GM21528 (cell line): ENCODE measurements around the gene VPS16.

Experiments
- ATAC-seq: cut with Tn5 transposase; IDR thresholded peaks from one replicate; pipeline ENCODE4 v1.9.1; 2021; ENCODE audit warnings: mild to moderate bottlenecking, moderate library complexity; ENCODE audit not compliant: unreplicated experiment, low FRiP score

VPS16 gene

DNA sequence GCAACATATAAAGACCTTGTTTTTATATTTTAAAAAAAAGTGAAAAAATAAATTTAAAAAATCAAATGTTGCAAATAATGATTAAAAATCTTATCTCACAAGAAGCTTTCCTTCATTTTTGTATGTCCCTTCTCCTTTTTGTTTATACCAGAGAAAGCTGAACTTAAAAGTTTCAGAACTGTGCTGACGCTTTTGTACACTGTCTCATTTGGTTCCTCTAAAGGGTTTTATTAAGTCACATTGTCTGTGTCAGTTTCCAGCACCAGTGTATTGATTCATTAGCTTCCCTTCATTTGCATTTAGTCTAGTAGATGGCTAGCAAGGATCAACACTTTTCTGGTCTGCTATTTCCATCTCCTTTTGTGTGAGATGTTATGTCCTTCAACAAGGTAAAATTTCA is 6.8 kb upstream of the VPS16 start:
- no peak for ATAC-seq

DNA sequence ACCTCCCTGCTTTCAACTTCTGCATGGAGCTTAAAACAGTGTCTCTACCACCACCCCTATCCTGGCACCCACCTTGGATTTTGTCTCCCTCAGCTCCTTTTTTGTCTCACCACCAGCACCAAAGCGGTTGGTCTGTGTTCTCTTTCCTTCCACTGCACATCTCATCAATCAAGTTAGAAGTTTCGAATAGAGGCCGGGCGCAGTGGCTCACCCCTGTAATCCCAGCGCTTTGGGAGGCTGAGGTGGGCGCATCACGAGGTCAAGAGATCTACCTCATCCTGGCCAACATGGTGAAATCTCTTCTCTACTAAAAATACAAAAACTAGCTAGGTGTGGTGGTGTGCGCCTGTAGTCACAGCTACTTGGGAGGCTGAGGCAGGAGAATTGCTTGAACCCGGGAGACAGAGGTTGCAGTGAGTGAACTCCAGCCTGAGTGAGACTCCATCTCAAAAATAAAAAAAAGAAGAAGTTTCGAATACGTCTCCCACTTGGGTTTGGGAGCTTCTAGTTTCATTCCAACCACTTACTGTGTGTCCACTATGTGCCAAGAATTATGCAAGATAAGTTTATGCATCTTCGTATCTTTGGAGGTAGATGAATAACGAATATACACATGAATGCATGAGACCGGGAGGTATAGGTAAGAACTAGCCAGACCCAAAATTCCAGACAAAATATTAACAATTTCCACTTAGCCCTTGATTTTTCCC is 6.0 kb upstream of the VPS16 start:
- no peak for ATAC-seq

DNA sequence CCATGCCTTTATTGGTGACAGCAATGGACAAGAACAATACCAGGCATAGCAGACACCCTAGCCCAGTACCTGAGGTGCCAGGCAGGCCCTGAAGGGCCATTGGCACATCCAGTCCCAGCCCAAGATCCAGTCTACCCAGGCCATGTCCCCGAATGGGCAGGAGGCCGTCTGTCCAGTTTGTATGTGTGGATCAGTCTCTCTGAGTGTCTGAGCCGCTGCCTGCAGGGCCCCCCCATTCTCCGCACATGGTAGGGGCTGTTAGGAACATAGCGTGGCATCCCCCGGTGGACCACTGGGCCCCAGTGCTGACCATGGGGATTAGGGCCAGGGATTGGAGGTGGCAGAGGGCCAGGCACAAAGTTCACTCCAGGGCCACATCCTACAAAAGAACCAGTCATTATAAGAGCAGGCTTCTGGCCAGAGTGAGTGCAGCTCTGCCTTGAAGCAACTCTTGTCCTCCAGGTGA is 5.2 kb upstream of the VPS16 start:
- ATAC-seq = no peak

GRCh38 chr20:2836035-2836434 is 4.5 kb upstream of the VPS16 start:
- ATAC-seq = no peak

DNA sequence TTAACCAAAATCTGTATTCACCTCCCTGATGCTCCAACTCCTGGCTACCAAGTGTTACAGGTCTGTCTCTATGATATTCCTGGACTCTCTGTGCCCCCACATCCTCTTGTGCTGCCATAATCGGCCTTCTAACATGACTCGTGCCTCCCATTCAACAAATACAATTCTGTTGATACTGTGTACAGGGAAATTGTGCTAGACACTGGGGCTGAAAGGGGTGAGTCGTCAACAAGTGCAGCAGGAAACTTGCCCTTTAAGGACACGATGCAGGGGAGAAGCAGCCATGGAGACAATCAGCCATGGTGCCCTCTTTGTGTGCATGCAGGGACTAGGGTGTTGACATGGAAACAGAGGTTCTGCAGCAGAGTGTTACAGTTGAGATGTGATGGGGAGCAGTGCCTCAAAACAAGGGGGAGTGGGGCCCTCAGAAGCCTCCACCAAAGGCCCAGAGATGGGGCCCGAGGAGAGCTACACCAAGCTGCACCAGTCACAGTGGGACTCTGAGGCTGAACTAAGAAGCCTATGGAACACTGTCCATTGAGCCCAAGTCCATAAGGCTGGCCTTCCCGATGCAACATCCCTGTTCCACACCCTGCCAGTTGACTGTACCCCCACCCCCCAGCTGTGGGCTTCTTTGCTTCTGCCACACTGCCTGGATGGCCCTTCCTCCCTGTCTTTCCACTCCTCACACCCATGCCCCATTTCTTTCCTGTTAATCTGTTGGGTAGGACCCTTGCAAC is 3.2 kb upstream of the VPS16 start:
- no peak for ATAC-seq

GRCh38 chr20:2838170-2838797 is 2.3 kb upstream of the VPS16 start:
- ATAC-seq = no peak

DNA sequence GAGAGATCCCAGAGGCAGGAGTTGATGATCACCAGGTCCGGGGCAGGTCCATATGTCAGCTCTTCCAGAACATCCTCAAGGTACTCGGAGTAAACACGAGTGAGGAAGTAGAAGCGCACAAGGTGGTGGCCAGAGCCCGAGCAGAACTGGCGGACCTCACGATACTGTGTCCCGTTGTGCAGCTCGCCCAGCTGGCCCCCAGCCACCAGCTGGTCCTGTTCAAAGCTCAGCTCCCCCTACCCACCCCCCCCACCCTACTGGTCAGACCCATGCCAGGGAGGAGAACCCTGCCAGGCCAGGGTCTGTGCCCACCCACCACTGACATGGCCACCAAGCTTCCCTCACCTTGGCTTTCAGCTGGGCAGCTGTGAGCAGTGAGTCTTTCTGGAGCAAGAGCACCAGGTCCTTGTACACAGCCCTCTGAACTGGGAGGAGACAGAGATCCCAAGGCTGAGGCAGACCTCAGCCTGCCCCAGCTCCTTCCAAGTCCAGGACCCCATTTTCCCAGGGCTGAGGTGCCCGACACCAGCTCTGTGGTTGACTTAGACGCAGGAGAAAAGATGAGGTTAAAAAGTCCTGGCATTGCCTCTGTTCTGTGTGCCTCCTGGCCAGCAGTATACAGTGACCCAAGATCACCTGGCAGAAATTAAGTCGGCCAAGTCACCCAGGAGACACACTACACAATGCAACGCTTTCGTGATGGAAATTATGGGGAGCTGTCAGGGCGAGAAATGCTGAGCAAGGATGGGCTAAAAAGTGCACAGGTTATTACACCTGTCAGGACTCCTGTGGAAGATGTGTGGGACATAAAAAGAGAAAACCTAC is 1.5 kb upstream of the VPS16 start:
- ATAC-seq = no peak

DNA sequence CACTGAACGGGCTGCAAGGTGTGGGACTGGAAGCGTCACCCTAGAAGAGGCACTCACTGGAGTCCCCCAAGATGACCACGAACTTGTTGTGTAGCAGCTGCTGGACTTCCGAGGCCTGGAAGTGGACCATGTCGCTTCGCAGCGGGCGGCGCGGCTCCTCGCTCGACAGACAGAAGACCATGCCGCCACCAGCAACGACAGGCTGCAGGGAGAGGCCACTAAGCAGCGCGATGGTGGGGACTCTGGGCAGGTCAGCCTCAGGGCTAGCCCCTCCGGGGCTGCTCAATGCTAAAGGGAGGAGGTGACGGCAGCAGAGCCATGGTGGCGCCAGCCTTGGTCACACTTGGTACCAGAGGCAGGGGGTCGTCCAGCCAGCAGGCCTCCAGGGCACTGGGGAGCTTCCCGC is 810 bp upstream of the VPS16 start:
- no peak for ATAC-seq

DNA sequence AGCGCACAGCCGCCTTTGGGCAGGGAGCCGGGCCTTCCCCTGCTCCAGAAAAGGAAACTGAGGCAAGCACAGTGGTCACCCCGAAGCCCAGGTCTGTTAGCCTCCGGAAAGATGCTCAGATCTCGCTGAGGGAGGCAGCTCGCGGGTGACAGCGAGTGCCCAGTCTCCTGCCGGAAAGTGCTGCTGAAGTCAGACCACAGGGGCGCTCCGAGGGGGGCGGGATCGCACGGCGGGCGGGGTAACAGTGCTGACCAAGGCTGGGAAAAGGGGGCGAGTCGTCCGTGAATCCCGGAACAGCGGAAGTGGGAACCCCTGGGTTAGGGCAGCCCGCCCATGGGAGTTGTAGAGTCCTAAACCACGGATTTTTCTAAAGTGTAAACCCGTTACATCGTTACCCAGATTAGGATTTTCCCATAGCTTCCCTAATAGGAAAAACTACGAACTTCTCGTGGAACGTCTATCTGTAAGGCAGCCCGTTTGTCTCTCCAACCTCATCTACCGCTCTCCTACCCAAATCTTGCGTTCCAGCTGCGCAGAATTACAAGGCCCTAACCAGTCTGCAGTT is 504 bp downstream of the VPS16 start:
- ATAC-seq = peak; percentile 49

DNA sequence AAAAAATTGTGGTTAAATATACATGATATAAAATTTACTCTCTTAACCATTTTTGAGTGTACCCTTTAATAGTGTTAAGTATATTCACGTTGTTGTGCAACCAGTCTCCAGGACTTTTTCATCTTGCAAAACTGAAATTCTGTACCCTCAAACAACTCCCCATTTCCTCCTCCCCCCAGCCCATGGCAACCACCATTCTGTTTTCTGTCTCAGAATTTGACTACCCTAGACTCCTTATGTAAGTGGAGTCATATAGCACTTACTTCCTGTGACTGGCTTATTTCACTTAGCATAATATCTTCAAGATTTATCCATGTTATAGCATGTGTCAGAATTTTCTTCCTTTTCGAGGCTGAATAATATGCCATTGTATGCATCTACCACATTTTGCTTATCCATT is 5.1 kb downstream of the VPS16 start:
- ATAC-seq = no peak

GRCh38 chr20:2846698-2847097 is 6.2 kb downstream of the VPS16 start:
- no peak for ATAC-seq

- ATAC-seq = no peak
Measured at GRCh38 chr20:2847802-2848201, 7.3 kb downstream of the VPS16 start.

GRCh38 chr20:2849529-2849928 is 9.0 kb downstream of the VPS16 start:
- no peak for ATAC-seq

GRCh38 chr20:2851086-2851485 is 10.5 kb downstream of the VPS16 start:
- ATAC-seq = no peak

DNA sequence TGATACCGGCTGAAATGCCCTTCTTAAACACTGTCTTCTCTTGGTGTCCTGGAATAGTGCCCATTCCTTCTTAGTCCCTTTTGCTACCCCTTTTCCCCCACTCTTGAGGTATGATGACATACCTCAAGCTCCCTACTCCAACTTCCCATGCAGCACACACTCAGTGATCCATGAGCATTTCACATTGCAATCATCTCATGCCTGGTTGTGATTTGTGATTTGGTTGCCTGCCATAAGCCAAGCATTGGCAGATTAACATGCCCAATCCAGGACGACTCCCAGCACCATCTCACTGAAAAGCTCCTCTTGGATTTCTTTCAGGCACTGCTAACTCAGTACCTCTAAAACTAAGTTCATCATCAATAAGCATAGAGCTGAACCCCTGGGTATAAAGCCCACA is 18.0 kb downstream of the VPS16 start:
- no peak for ATAC-seq

DNA sequence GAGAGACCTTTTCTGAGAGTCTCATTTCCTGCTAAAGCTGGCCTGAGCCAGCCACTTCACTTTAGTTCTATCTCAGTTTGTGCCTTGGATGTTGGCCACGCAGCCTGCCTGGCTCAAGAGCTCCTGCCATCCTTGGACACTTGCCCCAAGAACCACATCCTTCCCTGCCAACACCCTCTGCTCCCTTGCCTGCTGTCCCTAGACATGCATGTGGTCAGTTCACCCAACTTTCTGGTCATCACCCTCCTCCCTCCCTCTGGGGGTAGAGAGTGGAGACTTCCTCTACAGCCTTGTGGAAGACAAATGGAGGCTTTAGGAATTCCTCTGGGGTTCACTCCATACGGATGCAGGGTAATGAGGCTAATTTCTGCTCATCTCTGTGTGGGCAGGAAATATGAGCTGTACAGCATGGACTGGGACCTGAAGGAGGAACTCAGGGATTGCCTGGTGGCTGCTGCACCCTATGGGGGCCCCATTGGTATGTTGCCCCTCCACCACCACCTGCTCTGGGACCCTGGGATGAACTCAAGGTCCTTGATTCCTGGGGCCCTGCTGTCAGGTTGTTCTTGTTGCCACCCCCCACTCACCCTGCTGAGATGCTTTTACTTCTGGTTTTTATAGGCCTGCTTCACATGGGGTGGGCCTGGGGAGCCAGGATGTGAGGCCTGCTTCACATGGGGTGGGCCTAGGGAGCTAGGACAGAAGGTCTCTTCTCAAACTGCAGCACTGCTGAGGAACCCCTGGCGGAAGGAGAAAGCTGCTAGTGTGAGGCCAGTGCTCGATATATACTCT is 19.0 kb downstream of the VPS16 start:
- no peak for ATAC-seq

DNA sequence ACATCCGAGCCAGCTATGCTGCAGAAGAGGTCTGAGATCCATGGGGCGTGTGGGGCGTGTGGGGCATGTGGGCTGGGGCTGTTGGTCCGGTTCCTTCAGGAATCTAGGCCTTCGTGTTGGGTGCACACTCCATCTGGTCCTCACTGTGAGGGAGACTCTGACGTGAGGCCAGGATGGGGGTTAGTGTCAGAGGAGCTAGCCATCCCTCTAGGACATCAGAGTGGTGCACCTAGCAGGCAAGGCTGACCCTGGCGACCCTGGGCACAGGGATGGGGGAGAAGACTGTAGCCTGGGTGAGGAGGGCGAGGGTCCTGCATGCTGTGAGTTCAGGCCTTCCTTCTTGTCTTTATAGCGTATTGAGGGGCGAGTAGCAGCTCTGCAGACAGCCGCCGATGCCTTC is 24.1 kb downstream of the VPS16 start:
- ATAC-seq = no peak

DNA sequence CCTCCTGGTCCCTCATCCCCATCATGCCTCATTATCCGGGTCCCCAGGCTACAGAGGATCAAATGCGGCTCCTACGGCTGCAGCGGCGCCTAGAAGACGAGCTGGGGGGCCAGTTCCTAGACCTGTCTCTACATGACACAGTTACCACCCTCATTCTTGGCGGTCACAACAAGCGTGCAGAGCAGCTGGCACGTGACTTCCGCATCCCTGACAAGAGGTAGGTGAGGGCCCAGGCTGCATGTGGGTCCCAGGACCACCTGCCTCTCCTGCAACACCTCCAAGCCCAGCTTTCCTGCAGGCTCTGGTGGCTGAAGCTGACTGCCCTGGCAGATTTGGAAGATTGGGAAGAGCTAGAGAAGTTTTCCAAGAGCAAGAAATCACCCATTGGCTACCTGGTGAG is 24.6 kb downstream of the VPS16 start:
- ATAC-seq = no peak

DNA sequence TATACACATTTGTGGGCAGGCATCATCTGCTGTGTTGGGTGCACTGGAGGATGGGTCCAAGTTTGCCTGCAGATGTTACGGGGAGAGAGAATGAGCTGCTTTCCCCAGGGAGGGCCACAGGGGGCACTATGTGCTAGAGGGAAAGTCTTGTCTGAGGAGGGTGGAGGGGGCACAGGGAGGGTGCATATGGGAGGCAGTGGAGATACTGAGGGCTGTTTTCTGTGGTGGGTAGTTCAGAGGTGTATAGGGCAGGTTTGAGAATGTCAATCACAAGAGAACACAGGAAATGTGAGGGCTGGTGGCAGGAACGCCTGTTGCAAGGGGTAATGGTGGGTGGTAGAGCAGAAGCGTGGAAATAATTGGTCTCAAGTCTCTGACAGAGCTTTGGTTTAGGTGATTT is 25.1 kb downstream of the VPS16 start:
- ATAC-seq = no peak

GRCh38 chr20:2866236-2866635 is 25.7 kb downstream of the VPS16 start:
- no peak for ATAC-seq
